ENCODE data around the gene WDR90. TPM values are rescaled to one million over a fixed set of nuclear protein-coding genes. Genes with fewer than 3 reads are reported as not detected.

Gene WDR90
- total RNA-seq, 1 donor from 2014 or later = 9.3 TPM

- Histone ChIP-seq H3K27me3 (no peaks in the 10 kb centered on the region), H3K4me2 (no peak overlapping the region), H3K9ac (no peak overlapping the region), H4K20me1 (ENCODE audit: low read depth) (peaks cover 5% of the 10 kb centered on the region), H3K9me3 (ENCODE audit: low read depth) (no peaks in the 10 kb centered on the region), H3K79me2 (ENCODE audit: low read depth) (no peaks in the 10 kb centered on the region), H3K4me1 (peaks cover 3% of the 10 kb centered on the region), H2AFZ (replicated peaks) (no peak overlapping the region), H3K4me3 (no peak overlapping the region), H3K27ac (no peak overlapping the region), H3F3A (ENCODE audit: low read depth) (peaks cover 3% of the 10 kb centered on the region), H3K36me3 (no peaks in the 10 kb centered on the region)
- Mint-ChIP-seq H3K27ac (no peak overlapping the region), H3K36me3 (peaks cover 2% of the 10 kb centered on the region), H3K4me1 (peaks cover 4% of the 10 kb centered on the region), H3K9me3 (no peaks in the 10 kb centered on the region), H3K4me3 (no peak overlapping the region), H3K27me3 (ENCODE audit: insufficient read depth, low read depth) (peaks cover 2% of the 10 kb centered on the region)
- TF ChIP-seq EZH2 (IDR thresholded peaks at IDR 0.05) (no peak), EZH2phosphoT487 (IDR thresholded peaks at IDR 0.05) (no peak), CTCF (IDR thresholded peaks at IDR 0.05) (no peak)
- DNase-seq (ENCODE audit: low spot score) = no peak
These were observed 10.9 kb downstream of the WDR90 start for GRCh38 chr16:660132-660458.

GRCh38 chr16:660459-661183, 11.5 kb downstream of the WDR90 start:
- Histone ChIP-seq H3K36me3 (no peaks in the 10 kb centered on the region), H3F3A (ENCODE audit: low read depth) (peaks cover 3% of the 10 kb centered on the region), H3K27ac (no peak overlapping the region), H3K27me3 (no peaks in the 10 kb centered on the region), H3K9ac (no peak overlapping the region), H3K4me1 (peaks cover 3% of the 10 kb centered on the region), H3K79me2 (ENCODE audit: low read depth) (no peaks in the 10 kb centered on the region), H3K4me3 (no peak overlapping the region), H3K4me2 (peak overlapping the region; percentile 61), H4K20me1 (ENCODE audit: low read depth) (peaks cover 5% of the 10 kb centered on the region), H3K9me3 (ENCODE audit: low read depth) (no peaks in the 10 kb centered on the region), H2AFZ (replicated peaks) (peak overlapping the region; percentile 57)
- no peak overlapping the region for H3K4me3 Mint-ChIP-seq
- DNase-seq (ENCODE audit: low spot score) = peak; percentile 97
- peaks cover 4% of the 10 kb centered on the region for H3K4me1 Mint-ChIP-seq
- H3K27ac Mint-ChIP-seq = no peak overlapping the region
- peaks cover 2% of the 10 kb centered on the region for H3K27me3 Mint-ChIP-seq (ENCODE audit: insufficient read depth, low read depth)
- TF ChIP-seq EZH2phosphoT487 (IDR thresholded peaks at IDR 0.05) (no peak), CTCF (IDR thresholded peaks at IDR 0.05) (peak; percentile 60)
- H3K36me3 Mint-ChIP-seq = peaks cover 2% of the 10 kb centered on the region
- H3K9me3 Mint-ChIP-seq = no peaks in the 10 kb centered on the region

GRCh38 chr16:661184-661821, 12.1 kb downstream of the WDR90 start:
- no peak overlapping the region for H3K27ac ChIP-seq
- no peaks in the 10 kb centered on the region for H3K9me3 Mint-ChIP-seq
- no peak for DNase-seq (ENCODE audit: low spot score)
- TF ChIP-seq EZH2 (IDR thresholded peaks at IDR 0.05) (no peak), EZH2phosphoT487 (IDR thresholded peaks at IDR 0.05) (no peak), CTCF (IDR thresholded peaks at IDR 0.05) (no peak)
- H3K27me3 Mint-ChIP-seq (ENCODE audit: insufficient read depth, low read depth) = peaks cover 2% of the 10 kb centered on the region
- H2AFZ ChIP-seq (replicated peaks) = no peak overlapping the region
- no peak overlapping the region for H3K4me2 ChIP-seq
- H3K36me3 Mint-ChIP-seq = peaks cover 2% of the 10 kb centered on the region
- H3K4me3 ChIP-seq = no peak overlapping the region
- peaks cover 5% of the 10 kb centered on the region for H4K20me1 ChIP-seq (ENCODE audit: low read depth)
- H3K9me3 ChIP-seq (ENCODE audit: low read depth) = no peaks in the 10 kb centered on the region
- no peaks in the 10 kb centered on the region for H3K27me3 ChIP-seq
- H3K9ac ChIP-seq = no peak overlapping the region
- H3K27ac Mint-ChIP-seq = no peak overlapping the region
- peaks cover 3% of the 10 kb centered on the region for H3K4me1 ChIP-seq
- no peaks in the 10 kb centered on the region for H3K36me3 ChIP-seq
- H3K4me3 Mint-ChIP-seq = no peak overlapping the region
- peaks cover 3% of the 10 kb centered on the region for H3F3A ChIP-seq (ENCODE audit: low read depth)
- H3K79me2 ChIP-seq (ENCODE audit: low read depth) = no peaks in the 10 kb centered on the region
- H3K4me1 Mint-ChIP-seq = peaks cover 4% of the 10 kb centered on the region
